GM20431 (cell line): Measurements from ENCODE around the gene MICAL3.

Experiments
- in situ Hi-C: fragments of 300-500 bp; cut with MseI, MboI; formaldehyde crosslinking; loops from one replicate; pipeline ENCODE4 v1.15.0; 2020; ENCODE audit warnings: low sequenced_read_pairs; ENCODE audit not compliant: unreplicated experiment

The MICAL3 gene

DNA sequence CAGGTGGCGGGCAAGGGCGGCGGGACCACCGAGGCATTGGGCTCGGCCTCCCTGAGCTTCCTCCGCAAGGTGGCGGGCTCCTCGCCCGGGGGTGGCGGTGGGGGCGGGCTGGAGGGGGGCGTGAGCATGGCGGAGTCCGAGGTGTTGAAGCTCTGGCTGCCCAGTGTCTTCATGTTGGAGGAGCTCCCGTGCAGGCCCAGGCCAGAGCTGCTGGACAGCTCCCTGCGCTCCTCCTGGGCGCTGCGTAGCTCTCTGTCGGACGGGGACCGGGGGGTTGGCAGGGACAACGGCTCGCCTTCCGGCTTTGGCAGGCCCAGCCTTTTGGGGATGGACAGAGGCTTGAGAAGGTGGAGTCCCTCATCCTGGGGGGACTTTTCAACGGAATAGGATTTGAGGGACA, 206.2 kb downstream of the MICAL3 start:
- in situ Hi-C loops, result no loop called here

DNA sequence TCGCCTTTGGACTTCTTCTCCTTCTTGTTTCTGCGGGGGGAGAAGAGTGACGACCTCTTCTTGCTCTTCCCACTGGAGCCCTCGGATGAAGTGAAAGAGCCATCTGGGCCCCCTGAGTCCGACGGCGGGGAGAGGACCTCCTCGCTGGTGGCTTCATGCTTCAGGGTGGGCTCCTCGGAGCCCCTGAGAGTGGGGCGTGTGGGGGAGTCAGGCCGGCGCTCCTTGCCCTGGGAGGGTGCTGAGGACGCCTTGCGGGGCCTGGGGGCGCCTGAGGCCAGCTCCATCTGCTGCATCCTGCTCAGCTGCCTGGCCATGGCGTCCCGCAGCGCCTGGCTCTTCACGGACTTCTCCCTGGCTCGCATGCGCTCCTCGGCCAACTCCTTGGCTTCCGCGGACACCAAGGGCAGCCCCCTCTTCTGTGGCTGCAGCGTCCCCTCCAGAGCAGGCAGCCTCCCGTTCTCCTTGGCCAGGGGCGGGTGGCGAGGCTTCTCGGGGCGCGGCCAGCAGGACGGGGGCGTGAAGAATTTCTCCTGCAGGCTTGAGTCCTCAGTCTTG, 206.8 kb downstream of the MICAL3 start:
- in situ Hi-C loops, result no loop called here

GRCh38 chr22:17817079-17817478, 207.3 kb downstream of the MICAL3 start:
- in situ Hi-C loops, result no loop called here

GRCh38 chr22:17816649-17817048, 207.7 kb downstream of the MICAL3 start:
- in situ Hi-C loops, result no loop called here

GRCh38 chr22:17815703-17816254, 208.6 kb downstream of the MICAL3 start:
- in situ Hi-C loops, result no loop called here

GRCh38 chr22:17814830-17815229, 209.5 kb downstream of the MICAL3 start:
- in situ Hi-C loops, result no loop called here

- in situ Hi-C loops, result no loop called here
Observed at GRCh38 chr22:17814084-17814483, 210.3 kb downstream of the MICAL3 start.

DNA sequence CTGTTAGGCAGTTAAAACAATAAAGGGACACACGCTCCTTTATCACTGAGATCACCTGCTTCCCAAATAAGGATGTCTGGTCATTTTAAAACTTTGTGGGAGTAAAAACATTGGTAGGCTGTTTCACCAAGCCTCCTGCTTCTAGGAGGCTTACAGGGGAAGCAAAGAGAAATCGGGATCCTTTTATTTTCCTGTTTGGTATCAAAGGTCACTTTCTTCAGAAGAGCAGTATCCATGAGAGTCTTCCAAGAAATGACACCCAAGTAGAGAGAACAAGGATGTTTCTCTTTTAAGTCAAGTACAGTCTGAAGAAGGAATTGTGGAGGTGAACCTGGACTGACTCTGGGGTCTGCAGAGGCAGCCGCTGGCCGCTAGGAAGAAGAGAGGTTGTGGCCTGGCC, 213.2 kb downstream of the MICAL3 start:
- in situ Hi-C loops, result no loop called here

GRCh38 chr22:17810570-17811116, 213.7 kb downstream of the MICAL3 start:
- in situ Hi-C loops, result no loop called here

GRCh38 chr22:17808693-17809403, 215.5 kb downstream of the MICAL3 start:
- in situ Hi-C loops, result no loop called here

DNA sequence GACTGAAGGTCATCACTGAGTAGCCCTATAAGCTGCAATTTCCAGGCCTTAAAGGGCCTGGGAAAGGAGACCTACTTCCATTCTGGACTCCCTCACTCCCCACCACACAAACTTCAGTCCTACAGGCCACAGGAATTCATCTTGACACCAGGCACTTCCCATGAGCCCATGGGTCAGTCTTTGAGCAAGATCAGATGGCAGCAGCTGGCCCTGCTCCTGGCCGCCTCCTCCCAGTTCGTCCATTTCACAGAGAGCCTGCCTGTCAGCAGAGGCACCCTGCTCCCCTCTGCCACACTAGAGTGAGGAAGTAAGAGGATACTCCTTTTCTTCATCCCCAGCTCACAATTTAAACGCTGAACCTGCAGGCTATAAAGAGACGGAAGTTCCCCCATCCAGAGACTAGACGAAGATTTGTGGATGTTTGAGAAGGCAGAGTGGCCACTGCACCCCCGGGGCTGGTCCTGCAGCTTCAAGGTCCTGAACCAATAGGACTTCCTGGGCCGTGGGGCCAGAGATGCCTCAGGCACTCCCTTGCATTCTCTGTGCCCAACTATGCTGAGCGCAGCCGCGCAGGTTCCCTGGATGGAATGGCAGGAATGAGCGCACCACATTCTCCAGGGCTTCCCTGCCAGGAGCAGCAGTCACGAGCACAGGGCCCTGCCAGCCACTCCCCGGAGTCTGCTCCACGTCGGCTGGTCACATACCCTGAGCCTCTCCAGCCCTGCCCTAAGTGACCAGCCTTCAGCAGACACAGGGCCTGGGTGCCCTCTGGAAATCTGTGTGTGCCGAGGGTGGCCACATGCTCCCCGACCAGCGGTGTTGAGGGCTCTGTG, 216.6 kb downstream of the MICAL3 start:
- in situ Hi-C loops, result no loop called here

DNA sequence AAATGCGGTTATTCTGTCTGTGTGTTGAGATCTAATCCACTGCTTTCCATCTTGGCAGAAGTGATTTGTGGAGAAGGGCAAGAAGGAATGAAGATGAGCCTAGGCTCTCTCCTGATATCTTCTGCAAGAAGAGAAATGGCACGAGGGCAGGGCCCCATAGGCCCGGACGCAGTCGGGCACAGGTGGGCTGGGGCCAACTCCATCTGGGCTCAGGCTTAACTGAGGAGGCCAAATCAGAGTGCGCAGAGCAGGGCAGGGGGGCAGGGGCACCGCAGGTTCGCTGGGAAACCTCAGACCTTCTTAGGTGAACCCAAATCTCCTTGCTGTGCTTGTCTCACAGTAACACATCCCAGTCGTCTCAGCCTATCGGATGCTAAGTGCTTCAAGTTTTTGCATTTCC, 217.3 kb downstream of the MICAL3 start:
- in situ Hi-C loops, result no loop called here

GRCh38 chr22:17806437-17806836, 217.9 kb downstream of the MICAL3 start:
- in situ Hi-C loops, result no loop called here

GRCh38 chr22:17804331-17805080, 219.9 kb downstream of the MICAL3 start:
- in situ Hi-C loops, result no loop called here

DNA sequence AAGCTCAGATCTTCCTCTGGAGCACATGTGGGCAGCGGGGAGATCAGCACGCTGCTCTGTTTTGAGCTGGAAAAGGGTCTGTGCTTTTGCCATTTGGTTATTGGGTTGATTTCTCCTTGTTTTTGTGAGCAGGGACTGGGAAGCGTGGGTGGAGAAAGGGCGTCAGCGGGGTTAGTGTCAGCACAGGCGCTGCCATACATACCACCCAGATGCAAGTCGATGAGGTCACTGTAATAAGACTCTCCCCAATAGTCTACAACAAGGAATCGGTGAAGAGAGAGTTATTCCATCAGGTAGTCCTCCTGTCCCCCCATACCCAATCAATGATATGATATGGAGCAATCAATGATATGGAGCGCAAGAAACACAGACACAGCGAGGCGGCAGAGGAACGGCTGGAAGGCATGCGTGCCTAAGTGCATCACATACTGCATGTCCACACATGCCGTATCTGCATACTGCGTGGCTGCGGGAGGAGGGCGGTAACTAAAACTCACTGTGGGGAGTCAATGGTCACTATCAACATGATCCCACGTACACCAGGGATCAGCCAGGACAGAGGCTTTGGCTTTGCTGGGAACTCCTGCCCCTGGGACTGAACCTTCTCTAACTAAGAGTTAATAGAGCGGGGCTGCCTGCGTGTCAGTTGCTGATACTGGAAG, 220.6 kb downstream of the MICAL3 start:
- in situ Hi-C loops, result no loop called here

DNA sequence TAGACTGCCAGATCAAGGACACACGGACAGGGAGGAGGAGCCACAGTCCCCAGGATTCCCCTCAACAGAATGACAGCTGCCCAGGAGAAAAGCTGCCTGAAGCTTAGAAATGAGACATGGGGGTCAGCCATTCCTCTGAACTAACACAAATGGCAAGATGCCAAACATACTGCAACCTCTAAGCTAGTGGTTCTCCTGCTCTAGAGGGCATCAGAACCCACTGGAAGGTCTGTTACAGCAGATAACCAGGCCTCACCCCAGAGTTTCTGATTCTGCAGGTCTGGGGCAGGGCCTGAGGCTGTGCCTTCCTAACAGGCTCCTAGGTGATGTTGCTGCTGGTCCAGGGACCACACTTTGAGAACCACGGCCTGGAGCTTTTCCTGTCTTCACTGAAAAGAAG, 221.5 kb downstream of the MICAL3 start:
- in situ Hi-C loops, result no loop called here

DNA sequence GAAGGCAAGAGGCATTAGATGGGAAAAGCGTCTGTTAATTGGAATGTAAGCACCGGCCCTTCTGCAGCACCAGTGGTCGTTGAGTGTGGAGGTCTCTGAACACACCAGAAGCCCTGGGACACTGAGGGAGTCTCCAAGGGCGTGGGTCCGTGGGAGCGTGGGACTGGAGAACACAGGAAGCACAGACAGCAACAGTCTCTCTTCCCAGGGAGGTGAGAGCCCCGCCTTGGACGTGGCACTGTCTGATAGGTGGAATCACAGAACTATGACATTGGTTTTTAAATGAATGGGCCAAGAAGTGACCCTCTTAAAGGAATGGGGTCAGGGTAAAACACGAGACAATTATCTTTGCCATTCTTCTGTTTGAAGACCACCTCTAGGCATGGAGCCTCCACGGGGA, 221.9 kb downstream of the MICAL3 start:
- in situ Hi-C loops, result no loop called here

DNA sequence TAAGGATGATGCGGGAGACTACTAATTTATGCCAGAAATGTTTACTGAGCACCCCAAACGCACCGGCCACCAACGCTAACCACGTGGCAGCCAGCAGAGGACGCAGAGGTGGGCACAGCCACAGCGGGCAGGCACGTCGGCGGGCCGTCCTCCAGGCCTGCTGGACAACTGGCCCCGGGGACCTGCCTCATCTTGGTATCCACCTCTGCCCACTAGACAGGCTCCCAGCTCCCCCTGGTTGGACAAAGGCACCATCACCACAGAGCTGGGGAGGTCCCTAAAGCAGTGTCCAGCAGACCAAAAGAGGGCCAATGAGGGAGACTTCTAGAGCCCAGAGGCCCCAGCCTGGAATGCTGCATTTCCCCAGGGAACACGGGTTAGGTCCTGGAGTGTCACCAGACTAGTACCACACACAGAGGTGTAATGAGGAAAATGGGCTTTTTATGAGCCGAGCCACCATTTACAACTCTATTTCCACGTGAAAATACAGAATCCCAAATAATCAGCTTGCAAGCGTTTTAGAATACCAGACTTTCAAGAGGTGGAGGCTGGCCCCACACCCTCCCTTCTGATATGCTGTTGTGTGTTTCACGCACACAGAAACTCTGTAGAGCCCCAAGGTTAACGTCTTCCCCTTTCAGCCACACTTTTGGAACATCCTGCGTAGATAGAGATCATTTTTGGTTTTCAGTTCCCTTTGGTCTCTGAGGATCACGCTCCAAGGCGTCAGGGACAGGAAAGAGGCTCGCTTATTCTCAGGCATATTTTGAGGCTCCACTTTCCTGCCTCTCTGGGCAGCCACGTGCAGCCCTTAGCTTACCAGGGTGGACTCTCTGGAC, 226.4 kb downstream of the MICAL3 start:
- in situ Hi-C loops, result no loop called here

DNA sequence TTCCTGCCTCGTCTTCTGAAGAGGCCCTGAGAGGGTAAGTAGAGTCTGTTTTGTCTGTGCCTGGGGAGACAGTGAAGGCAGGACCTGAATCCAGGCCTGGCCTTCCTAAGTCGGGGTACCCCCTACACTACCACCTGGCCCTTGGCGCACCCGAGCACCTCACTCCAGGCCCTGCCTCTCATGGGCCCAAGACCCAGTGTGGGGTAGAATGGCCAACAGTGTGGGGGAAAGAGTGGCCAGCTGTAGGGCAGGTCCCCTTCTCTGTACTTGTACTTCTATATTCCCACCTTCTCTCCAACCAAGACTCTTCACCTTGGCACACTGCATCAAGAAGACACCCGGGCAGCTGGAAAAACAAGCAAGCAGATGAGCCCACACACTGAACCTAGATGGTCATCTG, 227.7 kb downstream of the MICAL3 start:
- in situ Hi-C loops, result no loop called here
